GM18873 (cell line): ENCODE results near the gene TYMS.
"Not testable (repeated sequence)": the region's sequence is repeated elsewhere in the genome, so short reads cannot be mapped to it uniquely, and the experiment has no call there.

Experiments
- ATAC-seq: cut with Tn5 transposase; IDR thresholded peaks from one replicate; pipeline ENCODE4 v1.9.1; 2021; ENCODE audit warnings: mild to moderate bottlenecking, moderate library complexity, moderate number of reproducible peaks; ENCODE audit not compliant: unreplicated experiment, low FRiP score

Gene TYMS

GRCh38 chr18:676736-677135, 19.3 kb downstream of the TYMS start:
- ATAC-seq: no peak

DNA sequence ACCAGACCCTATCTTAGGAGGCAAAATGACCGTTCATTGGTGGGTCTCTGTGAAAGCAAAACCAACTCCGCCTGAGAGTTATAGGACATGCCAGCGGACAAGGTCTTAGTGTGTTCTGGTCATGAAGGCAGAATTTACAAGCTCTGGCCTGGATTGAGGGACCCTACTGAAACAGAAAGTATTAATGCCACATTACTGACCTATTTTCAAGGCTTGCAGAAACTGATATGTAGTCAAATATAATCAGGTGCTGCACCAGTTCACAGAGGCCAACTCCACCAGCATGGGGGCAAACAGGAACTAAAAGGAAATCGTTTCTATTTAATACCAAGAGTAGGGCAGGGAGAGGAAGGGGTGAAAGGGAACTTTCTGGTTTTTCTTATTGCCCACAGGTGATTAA, 19.7 kb downstream of the TYMS start:
- ATAC-seq: peak; percentile 60

DNA sequence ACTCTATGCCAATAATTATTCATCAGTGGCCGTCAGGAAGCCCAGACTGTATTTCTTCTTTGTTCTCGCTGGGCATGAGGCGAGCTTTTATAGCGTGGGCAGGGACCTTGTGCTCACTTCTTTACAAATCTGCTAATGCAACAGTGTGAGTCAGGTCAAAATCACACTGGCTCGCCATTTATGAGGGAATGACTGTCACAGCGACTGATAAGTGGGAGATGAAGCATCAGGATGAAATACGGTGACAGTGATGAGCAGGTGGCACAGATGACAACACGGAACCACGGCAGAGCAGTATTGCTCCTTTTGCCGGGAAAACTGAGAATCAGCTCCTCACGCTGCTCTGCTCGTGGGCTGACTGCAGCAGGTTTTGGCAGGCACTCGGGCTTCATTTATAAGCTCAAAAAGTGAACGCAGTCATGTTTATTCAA, 20.5 kb downstream of the TYMS start:
- ATAC-seq: no peak

DNA sequence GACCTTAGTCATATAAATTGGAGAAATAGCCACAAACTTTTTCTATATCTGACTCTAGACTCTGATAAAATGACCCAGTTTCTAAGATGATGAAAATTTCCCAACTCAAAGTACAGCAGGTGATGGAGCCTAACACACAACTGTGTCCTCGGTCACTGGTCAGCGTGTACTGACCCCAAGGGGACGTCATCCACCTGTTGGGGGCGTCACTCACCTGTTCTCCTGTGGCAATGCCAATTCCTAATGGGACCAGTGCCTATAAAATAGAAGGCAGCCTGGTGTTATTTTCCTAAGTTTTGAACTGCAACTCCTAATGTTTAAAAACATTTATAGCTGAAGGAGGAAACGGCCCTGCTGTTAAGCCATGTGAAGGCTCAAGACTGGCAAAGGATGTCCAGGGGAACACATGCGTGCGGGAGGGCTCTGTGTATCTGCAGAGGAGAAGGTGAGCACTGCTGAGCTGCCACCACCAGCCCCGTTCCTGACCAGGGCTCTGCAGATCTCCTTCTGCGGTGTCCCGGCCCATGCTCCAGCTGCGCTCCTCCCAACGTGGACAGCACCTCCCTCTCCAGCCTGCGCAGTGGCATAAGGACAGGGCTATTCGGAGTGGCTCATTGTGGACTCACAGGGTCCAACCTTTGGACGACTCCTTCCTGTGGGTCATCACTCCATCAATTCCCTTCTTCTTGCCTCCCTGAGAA, 21.2 kb downstream of the TYMS start:
- ATAC-seq: no peak

DNA sequence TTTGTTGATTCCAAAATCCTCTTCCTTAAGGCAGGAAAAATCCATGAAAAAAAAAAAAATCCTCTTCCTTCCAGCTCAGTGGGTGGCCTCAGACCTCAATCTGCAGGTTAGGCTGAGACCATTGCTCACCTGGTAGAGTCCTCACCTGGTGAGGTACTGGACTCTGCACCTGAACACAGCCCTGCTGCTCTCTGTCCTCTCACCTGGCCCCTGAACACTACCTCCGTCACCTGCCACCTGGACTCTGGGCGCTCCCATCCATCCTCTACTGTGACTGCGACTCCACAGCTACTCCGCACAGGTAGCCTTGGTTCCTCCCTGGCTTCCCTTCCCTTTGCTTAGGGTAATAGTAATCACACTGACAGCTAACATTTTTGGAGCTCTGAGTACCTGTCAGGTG, 22.1 kb downstream of the TYMS start:
- ATAC-seq: no peak

- ATAC-seq: no peak
Observed at GRCh38 chr18:680392-680791, 22.9 kb downstream of the TYMS start.

DNA sequence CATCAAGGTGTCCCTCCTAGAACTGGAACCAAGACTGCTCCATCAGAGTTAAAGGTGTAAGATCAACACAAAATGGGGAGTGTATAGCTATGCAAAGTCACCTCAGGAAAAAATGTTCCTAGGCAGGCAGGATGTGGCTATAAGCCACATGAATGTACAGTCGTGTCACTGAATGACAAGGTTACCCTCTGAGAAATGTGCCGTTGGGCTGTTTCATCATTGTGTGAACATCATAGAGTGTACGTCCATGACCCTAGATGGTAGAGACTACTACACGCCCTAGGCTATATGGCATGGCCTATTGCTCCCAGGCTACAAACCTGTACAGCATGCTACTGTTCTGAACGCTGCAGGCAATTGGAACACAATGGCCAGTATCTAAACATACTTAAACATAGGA, 24.5 kb downstream of the TYMS start:
- ATAC-seq: no peak

GRCh38 chr18:682416-682815, 25.0 kb downstream of the TYMS start:
- ATAC-seq: not testable (repeated sequence)

DNA sequence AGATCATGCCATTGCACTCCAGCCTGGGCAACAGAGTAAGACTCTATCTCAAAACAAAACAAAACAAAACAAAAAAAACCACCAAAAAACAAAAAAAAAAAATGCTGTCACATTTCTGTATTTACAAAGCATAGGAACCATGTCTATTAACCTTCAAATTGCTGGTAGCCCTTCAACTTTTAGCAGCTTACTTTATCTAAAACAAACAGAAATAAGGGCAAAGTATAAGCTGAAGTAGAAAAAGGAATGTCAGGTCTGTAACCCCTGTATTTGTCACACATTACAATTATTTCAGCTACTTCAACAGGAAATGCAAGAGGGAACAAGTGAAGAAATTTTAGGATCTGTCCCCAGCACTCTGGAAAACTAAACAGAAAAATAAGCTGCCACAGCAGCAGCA, 25.4 kb downstream of the TYMS start:
- ATAC-seq: no peak

DNA sequence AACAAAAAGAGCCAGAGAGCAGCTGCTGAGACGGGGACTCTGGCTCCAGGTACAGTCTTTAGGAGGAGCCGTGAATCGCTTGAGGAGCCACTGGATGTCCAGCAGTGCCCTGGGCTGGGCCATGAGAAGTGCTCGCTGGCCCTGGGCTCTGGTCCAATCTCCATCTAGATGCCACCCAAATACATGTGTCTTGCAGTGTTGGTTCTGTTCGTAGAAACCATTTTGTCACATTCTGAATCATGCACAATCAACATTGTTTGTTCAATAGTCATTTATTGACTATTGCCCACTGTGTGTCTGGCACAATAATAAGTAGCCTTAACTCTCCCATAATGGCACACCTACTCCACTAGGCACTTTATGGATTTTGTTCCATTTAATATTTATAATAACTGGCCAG, 26.1 kb downstream of the TYMS start:
- ATAC-seq: no peak

DNA sequence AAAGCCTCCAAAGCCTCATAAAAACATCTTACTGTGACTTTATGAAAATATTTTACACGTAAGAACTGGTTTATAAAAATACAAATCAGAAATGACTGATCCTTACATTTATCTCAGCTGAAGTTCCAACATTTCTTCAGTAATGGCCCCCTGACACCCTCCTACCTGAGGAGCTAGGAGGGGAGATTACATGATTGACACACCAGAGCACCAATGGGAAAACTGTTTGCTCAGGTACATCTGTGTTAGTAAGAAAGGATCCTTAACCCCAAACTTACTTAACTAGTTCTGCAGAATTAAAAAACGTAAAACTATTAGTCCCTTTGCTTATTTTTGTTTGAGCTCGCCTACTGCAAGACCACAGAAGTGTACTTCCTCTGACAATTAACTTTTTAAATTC, 28.0 kb downstream of the TYMS start:
- no peak for ATAC-seq

DNA sequence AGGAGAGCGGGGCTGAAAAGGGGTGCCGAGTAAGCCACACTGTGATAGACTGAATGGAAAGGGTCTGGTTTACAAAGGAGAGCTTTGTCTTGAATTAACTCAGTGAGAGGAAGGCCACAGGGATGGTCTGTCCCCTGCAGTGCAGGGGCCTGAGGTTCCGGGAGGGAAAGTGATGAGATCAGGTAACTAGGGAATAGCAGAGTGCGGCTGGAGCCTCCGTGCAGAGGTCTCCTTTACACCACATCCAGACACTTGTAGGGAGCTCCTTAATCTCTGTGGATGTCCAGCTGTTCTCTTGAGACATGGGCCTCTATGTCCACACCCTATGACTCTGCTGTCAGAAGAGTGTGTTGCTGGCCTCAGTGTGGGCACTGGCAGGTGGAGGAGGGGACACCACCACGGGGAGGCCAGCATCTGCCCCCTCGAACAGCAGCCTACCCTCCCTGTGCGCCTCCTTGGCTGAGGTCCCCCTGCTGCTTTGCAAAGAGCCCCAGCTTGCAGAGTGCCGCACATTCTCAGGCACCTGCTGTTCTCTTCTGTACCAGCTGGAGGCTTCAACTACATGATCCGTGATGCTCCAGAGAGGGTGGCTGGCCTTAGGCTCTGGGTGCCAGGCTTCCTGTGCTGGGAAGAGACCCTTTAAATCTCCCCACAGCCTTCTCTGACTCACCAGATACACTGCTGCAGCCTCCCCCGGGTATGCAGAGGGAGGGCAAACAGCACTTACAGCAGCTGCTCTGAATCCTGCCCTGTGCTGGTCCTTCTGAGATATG, 29.1 kb downstream of the TYMS start:
- no peak for ATAC-seq

DNA sequence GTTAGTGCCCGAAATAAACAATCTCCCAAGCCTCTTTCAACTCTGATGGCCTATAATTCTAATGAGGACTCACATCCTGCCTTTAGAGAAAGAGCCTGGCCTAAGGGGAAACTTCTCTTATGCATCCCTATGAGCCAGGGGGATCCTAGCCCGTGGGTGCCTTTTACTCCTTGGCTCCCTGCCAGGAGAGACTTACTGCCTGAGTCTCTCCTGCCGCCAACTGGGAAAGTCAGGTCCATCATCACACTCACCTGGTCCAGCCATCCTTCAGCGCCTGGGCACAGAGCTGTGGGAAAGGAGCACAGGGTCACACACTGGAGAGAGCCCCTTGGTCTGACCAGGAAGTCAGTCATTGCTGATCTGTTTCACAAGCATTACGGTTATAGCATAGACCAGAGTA, 30.9 kb downstream of the TYMS start:
- ATAC-seq: no peak

GRCh38 chr18:692824-693223, 35.4 kb downstream of the TYMS start:
- no peak for ATAC-seq

DNA sequence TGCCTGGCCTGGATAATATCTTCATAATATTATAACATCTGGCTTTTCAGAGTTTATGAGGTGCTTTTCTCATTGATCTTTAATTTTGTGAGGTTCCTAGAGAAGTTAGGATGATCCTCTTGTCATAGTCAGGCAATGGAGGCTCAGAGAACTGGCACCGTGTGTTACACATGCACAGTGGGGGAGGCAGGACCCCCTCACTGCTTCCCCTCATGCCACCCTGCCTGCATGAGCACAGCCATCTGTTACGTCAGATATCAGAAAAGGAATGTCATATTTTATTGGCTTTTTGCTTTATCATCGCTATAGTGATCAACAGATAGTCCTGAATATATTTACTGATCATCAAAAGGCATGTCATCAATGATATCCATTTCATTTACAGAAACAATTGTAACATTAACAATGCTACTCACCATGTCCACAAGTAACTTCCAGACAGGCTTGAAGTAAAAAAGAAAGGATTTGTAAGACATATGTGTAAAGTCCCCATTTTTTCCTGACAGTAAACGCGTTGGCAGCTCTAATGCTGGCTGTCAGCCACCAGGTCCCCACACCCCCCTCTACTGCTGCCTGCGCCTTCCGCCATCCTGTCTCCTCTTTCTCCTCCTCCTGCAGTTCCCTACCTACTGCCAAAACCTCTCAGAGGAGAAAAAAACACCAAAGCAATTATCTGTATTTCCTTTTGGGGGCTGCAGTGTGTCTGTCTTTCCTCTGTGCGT, 36.2 kb downstream of the TYMS start:
- no peak for ATAC-seq

DNA sequence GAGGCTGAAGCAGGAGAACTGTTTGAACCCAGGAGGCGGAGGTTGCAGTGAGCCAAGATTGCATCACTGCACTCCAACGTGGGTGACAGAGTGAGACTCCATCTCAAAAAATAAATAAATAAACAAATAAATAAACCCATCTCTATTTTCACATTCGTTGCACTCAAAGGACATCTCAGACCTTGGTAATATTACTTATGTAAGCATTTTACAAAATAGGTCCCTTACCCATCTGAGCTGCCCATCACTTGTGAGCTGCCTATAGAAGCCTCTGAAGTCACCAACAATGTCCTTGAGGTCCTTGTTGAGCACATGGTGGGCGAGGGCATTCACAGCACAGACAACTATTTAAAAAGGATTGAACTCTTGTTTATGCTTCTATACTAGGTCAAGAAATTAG, 39.6 kb downstream of the TYMS start:
- ATAC-seq: no peak

DNA sequence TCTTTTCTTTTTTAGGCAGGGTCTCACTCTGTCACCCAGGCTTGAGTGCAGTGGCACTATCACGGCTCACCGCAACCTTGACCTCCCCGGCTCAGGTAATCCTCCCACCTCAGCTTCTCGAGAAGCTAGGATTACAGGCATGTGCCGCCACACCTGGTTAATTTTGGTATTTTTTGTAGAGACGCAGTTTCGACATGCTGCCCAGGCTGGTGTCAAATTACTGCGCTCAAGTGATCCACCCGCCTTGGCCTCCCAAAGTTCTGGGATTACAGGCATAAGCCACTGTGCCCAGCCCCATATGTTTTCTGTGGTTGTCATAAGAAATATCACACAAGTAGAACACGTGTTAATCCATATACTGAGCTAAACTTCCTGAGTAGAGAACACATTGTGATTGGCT, 40.3 kb downstream of the TYMS start:
- ATAC-seq: no peak

DNA sequence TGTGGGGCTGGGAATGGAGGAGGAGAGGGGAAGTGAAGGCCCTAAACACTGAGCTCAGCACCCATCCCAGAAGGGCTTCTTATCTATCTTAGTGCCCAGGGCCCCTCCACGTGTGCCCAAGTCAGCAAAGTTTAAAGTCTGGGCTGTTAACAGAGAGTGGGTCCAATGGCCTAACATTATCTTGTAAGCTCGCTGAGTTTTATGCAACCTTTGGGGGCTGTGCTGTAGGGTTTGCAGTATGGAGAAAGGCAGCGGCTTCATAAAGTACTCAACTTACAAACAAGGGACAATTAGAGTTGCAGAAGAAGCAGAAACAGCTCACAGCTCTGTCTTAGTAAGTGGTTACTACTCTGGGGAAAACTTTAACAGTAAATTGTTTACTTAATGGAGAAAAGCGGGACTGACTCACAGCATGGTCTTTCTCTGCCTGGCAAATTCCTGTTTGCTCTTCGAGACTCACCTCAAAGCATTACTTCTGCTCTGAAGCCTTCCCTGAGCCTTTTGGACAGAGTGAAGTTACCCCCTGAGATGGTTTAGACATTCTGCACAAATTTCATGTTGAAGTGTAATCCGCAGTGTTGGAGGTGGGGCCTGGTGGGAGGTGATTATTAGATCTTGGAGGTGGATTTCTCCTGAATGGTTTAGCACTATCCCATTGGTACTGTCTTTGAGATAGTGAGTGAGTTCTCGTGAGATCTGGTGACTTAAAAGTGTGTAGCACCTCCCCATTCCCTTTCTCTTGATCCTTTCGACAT, 45.9 kb downstream of the TYMS start:
- no peak for ATAC-seq

DNA sequence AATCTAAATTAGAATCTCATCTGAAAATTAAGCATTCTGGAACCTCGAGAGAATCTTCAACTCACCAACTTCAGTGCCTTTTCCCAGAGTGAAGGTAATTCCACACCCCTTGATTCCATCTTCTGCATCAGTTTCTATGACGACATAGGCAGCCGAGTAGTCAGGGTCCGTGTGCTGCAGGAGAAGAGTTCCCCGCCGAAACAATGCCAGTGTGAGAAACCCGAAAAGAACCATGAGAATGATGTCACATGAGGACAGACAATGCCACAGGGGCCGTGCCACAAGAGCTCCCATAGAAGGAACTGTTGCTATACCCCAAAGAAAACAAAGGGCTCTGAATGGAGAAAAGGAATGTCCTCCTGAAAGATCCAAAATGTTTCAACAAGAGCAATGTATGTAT, 49.0 kb downstream of the TYMS start:
- no peak for ATAC-seq

GRCh38 chr18:708096-708495, 50.6 kb downstream of the TYMS start:
- no peak for ATAC-seq

GRCh38 chr18:709771-710170, 52.3 kb downstream of the TYMS start:
- ATAC-seq: no peak
